Measurements from ENCODE around the gene TMEM72. TPM values are rescaled to one million over a fixed set of nuclear protein-coding genes. Genes with fewer than 3 reads are reported as not detected.

The TMEM72 gene
- total RNA-seq, 1 experiment from 2014 or later, result not detected

DNA sequence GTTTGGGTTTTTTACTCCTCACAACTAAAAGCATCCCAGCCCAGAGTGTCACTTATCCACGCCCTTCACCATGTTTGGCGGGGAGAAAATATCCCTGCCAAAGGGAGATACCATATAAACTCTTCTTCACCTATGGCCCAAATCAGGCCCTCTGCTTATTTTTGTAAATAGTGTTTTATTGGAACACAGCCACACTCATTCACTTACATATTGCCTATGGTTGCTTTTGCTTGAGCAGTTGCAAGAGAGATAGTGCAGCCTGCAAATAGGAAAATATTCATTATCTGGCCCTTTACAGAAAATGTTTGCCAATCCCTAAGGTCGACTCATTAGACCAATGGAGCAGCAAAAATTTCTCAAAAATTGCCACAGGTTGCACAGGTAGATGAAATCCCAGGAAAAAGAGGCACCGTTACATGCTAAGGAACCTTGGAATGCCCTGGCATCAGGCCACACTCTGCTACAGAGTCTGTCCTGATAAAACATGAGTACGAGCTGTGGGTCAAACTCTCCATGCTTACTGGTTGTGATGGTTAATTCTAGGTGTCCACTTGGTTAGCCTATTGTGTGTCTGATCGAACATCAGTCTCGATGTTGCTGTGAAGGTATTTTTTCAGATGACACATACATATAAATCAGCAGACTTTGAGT lies 40.6 kb downstream of the TMEM72 start:
- no peak overlapping the region for H4K8ac ChIP-seq (replicated peaks; ENCODE audit: insufficient read length, low read depth, low read length)
- no peak overlapping the region for H3K27ac ChIP-seq (ENCODE audit: insufficient read length, low read depth, low read length)
- Mint-ChIP-seq H3K9me3 (no peaks in the 10 kb centered on the region), H3K4me3 (no peak overlapping the region), H3K27ac (no peak overlapping the region), H3K4me1 (peaks cover 28 to 29% of the 10 kb centered on the region in 2 experiments), H3K36me3 (ENCODE audit: insufficient read depth in 1 of 3, low read depth in 3 of 3) (peaks cover 2 to 14% (median 6%) of the 10 kb centered on the region in 3 experiments; a peak in 6 of 7 replicates), H3K27me3 (ENCODE audit: low read depth) (no peaks in the 10 kb centered on the region; the same call in 1 of the 2 replicates)
- H3K27me3 ChIP-seq (ENCODE audit: insufficient read depth, low read length), result no peaks in the 10 kb centered on the region
- H2BK15ac ChIP-seq (ENCODE audit: low read depth, low read length), result no peak overlapping the region
- H4K5ac ChIP-seq (ENCODE audit: insufficient read length, low read depth, low read length), result no peak overlapping the region
- no peak overlapping the region for H3K23ac ChIP-seq (ENCODE audit: insufficient read length, low read depth, low read length)
- no peak overlapping the region for H2BK5ac ChIP-seq (ENCODE audit: insufficient read length, low read length)
- no peaks in the 10 kb centered on the region for H3K79me1 ChIP-seq (ENCODE audit: insufficient read depth, low read depth, low read length, poor library complexity, severe bottlenecking)
- no peak overlapping the region for H3K9ac ChIP-seq (ENCODE audit: extremely low read depth, insufficient read length, low read length)
- H3K79me2 ChIP-seq (ENCODE audit: insufficient read depth, low read length), result no peaks in the 10 kb centered on the region
- DNase-seq, result no peak
- H3K23me2 ChIP-seq (ENCODE audit: insufficient read length, low read depth, low read length, poor library complexity, severe bottlenecking), result no peaks in the 10 kb centered on the region
- H4K91ac ChIP-seq (ENCODE audit: insufficient read length, low read depth, low read length), result no peak overlapping the region
- no peaks in the 10 kb centered on the region for H3K9me3 ChIP-seq (ENCODE audit: control insufficient read depth, low read depth, low read length)
- no peak overlapping the region for H2BK120ac ChIP-seq (ENCODE audit: low read depth, low read length, poor library complexity, severe bottlenecking)
- no CpG with 5 or more reads among the region's 7 CpGs for WGBS (ENCODE audit: extremely low coverage, insufficient read length, low lambda C conversion rate)
- no peak overlapping the region for H3K56ac ChIP-seq (ENCODE audit: insufficient read length, low read depth, low read length)
- no peak overlapping the region for H2AFZ ChIP-seq (ENCODE audit: low read length)
- H2BK12ac ChIP-seq (ENCODE audit: insufficient read length, low read depth, low read length), result no peak overlapping the region
- H3T11ph ChIP-seq (ENCODE audit: low read length), result no peak overlapping the region
- no peaks in the 10 kb centered on the region for H4K20me1 ChIP-seq (ENCODE audit: control insufficient read depth, insufficient read depth, insufficient read length)
- H3K4me1 ChIP-seq (ENCODE audit: insufficient read depth, low read length), result peaks cover 7% of the 10 kb centered on the region
- no peak overlapping the region for H2AK5ac ChIP-seq (ENCODE audit: insufficient read length, low read length)
- no peak overlapping the region for H3K4me2 ChIP-seq (ENCODE audit: insufficient read depth, insufficient read length, low read length)
- no peak overlapping the region for H2BK20ac ChIP-seq (ENCODE audit: low read depth, low read length, poor library complexity, severe bottlenecking)
- H3K18ac ChIP-seq (ENCODE audit: insufficient read length, low read depth, low read length), result no peak overlapping the region
- no peak overlapping the region for H3K4ac ChIP-seq (ENCODE audit: low read depth, low read length)
- TF ChIP-seq, protein P1, sequence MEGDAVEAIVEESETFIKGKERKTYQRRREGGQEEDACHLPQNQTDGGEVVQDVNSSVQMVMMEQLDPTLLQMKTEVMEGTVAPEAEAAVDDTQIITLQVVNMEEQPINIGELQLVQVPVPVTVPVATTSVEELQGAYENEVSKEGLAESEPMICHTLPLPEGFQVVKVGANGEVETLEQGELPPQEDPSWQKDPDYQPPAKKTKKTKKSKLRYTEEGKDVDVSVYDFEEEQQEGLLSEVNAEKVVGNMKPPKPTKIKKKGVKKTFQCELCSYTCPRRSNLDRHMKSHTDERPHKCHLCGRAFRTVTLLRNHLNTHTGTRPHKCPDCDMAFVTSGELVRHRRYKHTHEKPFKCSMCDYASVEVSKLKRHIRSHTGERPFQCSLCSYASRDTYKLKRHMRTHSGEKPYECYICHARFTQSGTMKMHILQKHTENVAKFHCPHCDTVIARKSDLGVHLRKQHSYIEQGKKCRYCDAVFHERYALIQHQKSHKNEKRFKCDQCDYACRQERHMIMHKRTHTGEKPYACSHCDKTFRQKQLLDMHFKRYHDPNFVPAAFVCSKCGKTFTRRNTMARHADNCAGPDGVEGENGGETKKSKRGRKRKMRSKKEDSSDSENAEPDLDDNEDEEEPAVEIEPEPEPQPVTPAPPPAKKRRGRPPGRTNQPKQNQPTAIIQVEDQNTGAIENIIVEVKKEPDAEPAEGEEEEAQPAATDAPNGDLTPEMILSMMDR (conservative IDR thresholded peaks at IDR 0.05), result no peak
- no peak overlapping the region for H3K14ac ChIP-seq (ENCODE audit: insufficient read depth, low read length)

All from H9 (cell line).